Smooth muscle cell (in vitro differentiated cells): ENCODE measurements around the gene TSPAN5. TPM values are rescaled to one million over a fixed set of nuclear protein-coding genes. Genes with fewer than 3 reads are reported as not detected.

ENCODE experiments used
- DNase-seq: peaks from one replicate; lab custom pipeline; 2025; ENCODE audit not compliant: unreplicated experiment; lab: John Stamatoyannopoulos, UW
- H2AFZ ChIP-seq: fragments of 200-600 bp; sonication (generic); 2 replicates; pipeline ENCODE4 v1.6.0; 2016; ENCODE audit warnings: antibody characterized with exemption, low read depth, mild to moderate bottlenecking
- H3F3A ChIP-seq: fragments of 200-600 bp; sonication (generic); 2 replicates; pipeline ENCODE4 v1.6.0; 2017; ENCODE audit warnings: antibody characterized with exemption, low read depth
- H3K27ac ChIP-seq: fragments of 200-600 bp; sonication (generic); 2 replicates; pipeline ENCODE4 v1.5.1; 2016; ENCODE audit warnings: low read depth, mild to moderate bottlenecking
- H3K27me3 ChIP-seq: fragments of 200-600 bp; sonication (generic); 2 replicates; pipeline ENCODE4 v1.6.1; 2016; ENCODE audit warnings: low read depth, mild to moderate bottlenecking
- H3K36me3 ChIP-seq: fragments of 200-600 bp; sonication (generic); 2 replicates; pipeline ENCODE4 v1.5.1; 2016; ENCODE audit warnings: low read depth
- H3K4me1 ChIP-seq: fragments of 200-600 bp; sonication (generic); 2 replicates; pipeline ENCODE4 v1.5.1; 2016; ENCODE audit warnings: low read depth
- H3K4me2 ChIP-seq: fragments of 200-600 bp; sonication (generic); 2 replicates; pipeline ENCODE4 v1.6.0; 2016; ENCODE audit warnings: mild to moderate bottlenecking
- H3K4me3 ChIP-seq: fragments of 200-600 bp; sonication (generic); 2 replicates; pipeline ENCODE4 v1.5.1; 2016; ENCODE audit warnings: mild to moderate bottlenecking
- H3K79me2 ChIP-seq: fragments of 200-600 bp; sonication (generic); 2 replicates; pipeline ENCODE4 v1.6.0; 2016; ENCODE audit warnings: low read depth, mild to moderate bottlenecking
- H3K9ac ChIP-seq: fragments of 200-600 bp; sonication (generic); 2 replicates; pipeline ENCODE4 v1.6.0; 2016; ENCODE audit warnings: low read depth
- H3K9me3 ChIP-seq: fragments of 200-600 bp; sonication (generic); replicated peaks from 2 replicates; pipeline ENCODE4 v1.5.1; 2016; ENCODE audit warnings: low read depth
- H4K20me1 ChIP-seq: fragments of 200-600 bp; sonication (generic); 2 replicates; pipeline ENCODE4 v1.6.0; 2016; ENCODE audit warnings: low read depth
- CTCF ChIP-seq: fragments of 200-600 bp; sonication (generic); IDR thresholded peaks from 2 replicates; pipeline ENCODE4 v1.5.1; 2017; ENCODE audit warnings: borderline replicate concordance, mild to moderate bottlenecking, antibody characterized with exemption; ENCODE audit not compliant: insufficient read depth, poor library complexity, severe bottlenecking
- WGBS: methylation state at CpG from one replicate; pipeline ENCODE4 v1.1.7; 2016; ENCODE audit warnings: low lambda C conversion rate; 5-methylcytosine and 5-hydroxymethylcytosine counted together
- polyA plus RNA-seq: library from polyadenylated mRNA; unstranded; fragments of >200 nt; fragmentation: Nextera tagmentation; extraction: Ambion mirVana; gene quantifications from 2 replicates; pipeline ENCODE4 v1.2.1, GENCODE V29; 2016
- total RNA-seq: library from RNA; depleted of rRNA; stranded (reverse); fragments of >200 nt; gene quantifications from 2 replicates; pipeline ENCODE4 v1.2.3, GENCODE V29; 2014

Gene TSPAN5
- total and polyA plus RNA-seq, 2 experiments from 2014 or later: 28.3 to 35.8 TPM

- Histone ChIP-seq H3K4me3 (no peak overlapping the region), H3K4me1 (peaks cover 50% of the 10 kb centered on the region), H3K4me2 (peak overlapping the region; percentile 74), H2AFZ (no peak overlapping the region), H3K79me2 (peaks cover 87% of the 10 kb centered on the region), H3K27me3 (no peaks in the 10 kb centered on the region), H3K9ac (no peak overlapping the region), H4K20me1 (no peaks in the 10 kb centered on the region), H3K36me3 (no peaks in the 10 kb centered on the region), H3K9me3 (no peaks in the 10 kb centered on the region), H3F3A (peaks cover 15% of the 10 kb centered on the region), H3K27ac (peak overlapping the region; percentile 76)
- WGBS: 56% methylated on average over 11 of the region's 11 CpGs
- TF ChIP-seq CTCF: no peak
- DNase-seq: no peak
Measured at GRCh38 chr4:98612318-98613250, 45.8 kb downstream of the TSPAN5 start.

- Histone ChIP-seq H3K79me2 (peaks cover 87% of the 10 kb centered on the region), H3K9ac (no peak overlapping the region), H3K27ac (peak overlapping the region; percentile 27), H3K4me2 (no peak overlapping the region), H3K4me1 (peaks cover 50% of the 10 kb centered on the region), H4K20me1 (no peaks in the 10 kb centered on the region), H3K36me3 (no peaks in the 10 kb centered on the region), H3K9me3 (no peaks in the 10 kb centered on the region), H3K27me3 (no peaks in the 10 kb centered on the region), H2AFZ (no peak overlapping the region), H3K4me3 (no peak overlapping the region), H3F3A (peaks cover 15% of the 10 kb centered on the region)
- DNase-seq: no peak
- TF ChIP-seq CTCF: no peak
- 81% methylated on average over 6 of the region's 6 CpGs for WGBS
Measured at GRCh38 chr4:98611677-98612317, 46.6 kb downstream of the TSPAN5 start.

- Histone ChIP-seq H2AFZ (no peak overlapping the region), H3K27me3 (no peaks in the 10 kb centered on the region), H3K27ac (no peak overlapping the region), H3F3A (peaks cover 15% of the 10 kb centered on the region), H3K9me3 (no peaks in the 10 kb centered on the region), H3K4me3 (no peak overlapping the region), H3K79me2 (peaks cover 87% of the 10 kb centered on the region), H3K9ac (no peak overlapping the region), H3K36me3 (no peaks in the 10 kb centered on the region), H3K4me2 (no peak overlapping the region), H3K4me1 (peaks cover 50% of the 10 kb centered on the region), H4K20me1 (no peaks in the 10 kb centered on the region)
- no peak for TF ChIP-seq CTCF
- WGBS: 83% methylated on average over 6 of the region's 6 CpGs
- DNase-seq: no peak
Measured at GRCh38 chr4:98610926-98611676, 47.3 kb downstream of the TSPAN5 start.
